Measurements from ENCODE around the gene LYRM4. TPM values are rescaled to one million over a fixed set of nuclear protein-coding genes. Genes with fewer than 3 reads are reported as not detected.

The LYRM4 gene
- total and polyA plus RNA-seq, 7 donors = 11.3 to 21.1 (median 16.1) TPM

GRCh38 chr6:5290097-5290496 is 29.3 kb upstream of the LYRM4 start:
- intact Hi-C loops (cut with DNase I) = no loop called here
- Histone ChIP-seq H3K4me3 (no peak overlapping the region), H3K9me3 (no peaks in the 10 kb centered on the region), H3K27me3 (ENCODE audit: insufficient read depth in 3 of 3, low read length in 2 of 3) (no peaks in the 10 kb centered on the region), H3K36me3 (ENCODE audit: insufficient read depth in 1 of 2, low read depth in 1 of 2) (no peaks in the 10 kb centered on the region), H3K27ac (no peak overlapping the region), H3K4me1 (peaks cover 26% of the 10 kb centered on the region)
- WGBS, 3 donors = 97 to 100% (median 100%) methylated on average over 1 of the region's 1 CpG
- TF ChIP-seq CTCF (IDR thresholded peaks at IDR 0.05) = no peak
- DNase-seq (no peak), ATAC-seq (no peak)

- Histone ChIP-seq H3K27me3 (ENCODE audit: insufficient read depth in 3 of 3, low read length in 2 of 3) (no peaks in the 10 kb centered on the region), H3K27ac (peak overlapping the region; percentile 72), H3K36me3 (ENCODE audit: insufficient read depth in 1 of 2, low read depth in 1 of 2) (no peaks in the 10 kb centered on the region), H3K4me3 (peak overlapping the region; percentile 3), H3K9me3 (no peaks in the 10 kb centered on the region), H3K4me1 (peaks cover 26% of the 10 kb centered on the region)
- WGBS, 3 donors = 10 to 20% (median 13%) methylated on average over 2 of the region's 2 CpGs
- ATAC-seq (peak; percentile 50 to 68 (median 63)), DNase-seq (no peak)
- TF ChIP-seq CTCF (IDR thresholded peaks at IDR 0.05) = no peak
- intact Hi-C loops (cut with DNase I) = no loop called here
These were observed 27.2 kb upstream of the LYRM4 start for GRCh38 chr6:5287966-5288297.

- H3K27ac ChIP-seq = peak overlapping the region; percentile 72
- TF ChIP-seq CTCF (IDR thresholded peaks at IDR 0.05) = no peak
- H3K27me3 ChIP-seq (ENCODE audit: insufficient read depth in 3 of 3, low read length in 2 of 3) = no peaks in the 10 kb centered on the region
- no peaks in the 10 kb centered on the region for H3K9me3 ChIP-seq
- peak; percentile 84 to 96 (median 90) for ATAC-seq
- H3K4me1 ChIP-seq = peaks cover 26% of the 10 kb centered on the region
- H3K4me3 ChIP-seq = peak overlapping the region; percentile 3
- intact Hi-C loops (cut with DNase I) = no loop called here
- DNase-seq = no peak
- no peaks in the 10 kb centered on the region for H3K36me3 ChIP-seq (ENCODE audit: insufficient read depth in 1 of 2, low read depth in 1 of 2)
- 30 to 45% (median 31%) methylated on average over 12 of the region's 12 CpGs for WGBS, 3 donors
These were observed 26.6 kb upstream of the LYRM4 start for GRCh38 chr6:5287205-5287965.

- H3K36me3 ChIP-seq (ENCODE audit: insufficient read depth in 1 of 2, low read depth in 1 of 2) = no peaks in the 10 kb centered on the region
- no peak for DNase-seq
- intact Hi-C loops (cut with DNase I) = no loop called here
- no peaks in the 10 kb centered on the region for H3K27me3 ChIP-seq (ENCODE audit: insufficient read depth in 3 of 3, low read length in 2 of 3)
- TF ChIP-seq CTCF (IDR thresholded peaks at IDR 0.05) = no peak
- WGBS, 3 donors = 82 to 87% (median 82%) methylated on average over 7 of the region's 7 CpGs
- H3K9me3 ChIP-seq = no peaks in the 10 kb centered on the region
- peaks cover 26% of the 10 kb centered on the region for H3K4me1 ChIP-seq
- peak in 1 of 4 donors; percentile 37 for ATAC-seq
- no peak overlapping the region for H3K4me3 ChIP-seq
- H3K27ac ChIP-seq = peak overlapping the region; percentile 72
These were observed 26.0 kb upstream of the LYRM4 start for GRCh38 chr6:5286780-5287179.

- Histone ChIP-seq H3K4me3 (no peak overlapping the region), H3K4me1 (peaks cover 26% of the 10 kb centered on the region), H3K9me3 (no peaks in the 10 kb centered on the region), H3K27me3 (ENCODE audit: insufficient read depth in 3 of 3, low read length in 2 of 3) (no peaks in the 10 kb centered on the region), H3K27ac (no peak overlapping the region), H3K36me3 (ENCODE audit: insufficient read depth in 1 of 2, low read depth in 1 of 2) (no peaks in the 10 kb centered on the region)
- no peak for DNase-seq
- 91 to 96% (median 94%) methylated on average over 5 of the region's 5 CpGs for WGBS, 3 donors
- intact Hi-C loops (cut with DNase I) = no loop called here
- no peak for TF ChIP-seq CTCF (IDR thresholded peaks at IDR 0.05)
- no peak for ATAC-seq
These were observed 24.8 kb upstream of the LYRM4 start for GRCh38 chr6:5285526-5285925.
